H1 (cell line): ENCODE measurements around the gene ZNF839. TPM values are rescaled to one million over a fixed set of nuclear protein-coding genes. Genes with fewer than 3 reads are reported as not detected.
A peak's percentile ranks its signal among the peaks of the same experiment; 100 is the strongest.

Experiments
- CTCF ChIA-PET: fragments of 300-600 bp; sonication (Branson Sonifier 250); formaldehyde crosslinking; loops from one replicate; lab custom pipeline; 2021; ENCODE audit not compliant: partially characterized antibody; lab: Charles Lee
- POLR2A ChIA-PET: fragments of 300-600 bp; sonication (Branson Sonifier 250); formaldehyde crosslinking; loops from one replicate; lab custom pipeline; 2021; ENCODE audit warnings: inconsistent platforms; ENCODE audit not compliant: partially characterized antibody; lab: Charles Lee
- DNase-seq, 2 experiments: peaks; one replicate each; pipeline versions ENCODE4 v3.0.0 to v3.0.0-alpha.2; 2010 to 2022; ENCODE audit warnings: low spot score in 2 of 2, low read depth in 1 of 2, mixed read lengths in 1 of 2
- FAIRE-seq: peaks from 2 replicates; lab custom pipeline; 2011; peaks lifted over from hg19 to GRCh38; lab: Jason Lieb, UNC
- H2AFZ ChIP-seq: 2 replicates; pipeline ENCODE4 v1.8.1; 2012; ENCODE audit warnings: low read length, inconsistent platforms
- H2AK5ac ChIP-seq: 2 replicates; pipeline ENCODE4 v1.6.1; 2013; ENCODE audit warnings: low read depth, low read length
- H2BK120ac ChIP-seq: replicated peaks from 2 replicates; pipeline ENCODE3; 2013; ENCODE audit warnings: low read depth, low read length, inconsistent platforms
- H2BK12ac ChIP-seq: 2 replicates; pipeline ENCODE4 v1.6.1; 2013; ENCODE audit warnings: low read depth, low read length
- H2BK15ac ChIP-seq: 2 replicates; pipeline ENCODE4 v1.6.1; 2013; ENCODE audit warnings: low read length
- H2BK20ac ChIP-seq: 2 replicates; pipeline ENCODE4 v1.6.1; 2013; ENCODE audit warnings: low read length
- H2BK5ac ChIP-seq: 2 replicates; pipeline ENCODE4 v1.6.1; 2013; ENCODE audit warnings: low read depth, low read length
- H3K14ac ChIP-seq: 2 replicates; pipeline ENCODE4 v1.6.1; 2013; ENCODE audit warnings: inconsistent platforms; ENCODE audit not compliant: insufficient read length
- H3K18ac ChIP-seq: 2 replicates; pipeline ENCODE4 v1.6.1; 2013; ENCODE audit warnings: low read length; ENCODE audit errors: extremely low read depth
- H3K23ac ChIP-seq: 2 replicates; pipeline ENCODE4 v1.6.1; 2013; ENCODE audit warnings: inconsistent platforms; ENCODE audit not compliant: insufficient read length
- H3K23me2 ChIP-seq: 2 replicates; pipeline ENCODE4 v1.6.1; 2013; ENCODE audit warnings: low read depth, low read length
- H3K27ac ChIP-seq: 2 replicates; pipeline ENCODE4 v1.6.1; 2011; ENCODE audit warnings: low read depth, low read length, inconsistent platforms
- H3K27me3 ChIP-seq, 4 experiments: replicated peaks in 1 of 4; 1 replicate in 1 of 4; 2 replicates in 3 of 4; pipeline versions ENCODE4 v1.6.1 to v1.8.1; 2011 to 2013; ENCODE audit warnings: low read length in 3 of 4, mild to moderate bottlenecking in 3 of 4, inconsistent platforms in 2 of 4, mixed read lengths in 2 of 4, moderate library complexity in 1 of 4; ENCODE audit not compliant: control insufficient read depth in 3 of 4, insufficient read depth in 3 of 4; ENCODE audit errors: extremely low read depth in 1 of 4
- H3K36me3 ChIP-seq, 4 experiments: 2 replicates each; pipeline versions ENCODE4 v1.6.1 to v1.8.1; 2011 to 2013; ENCODE audit warnings: mild to moderate bottlenecking in 4 of 4, low read length in 3 of 4, moderate library complexity in 2 of 4, control low read depth in 1 of 4, inconsistent platforms in 1 of 4; ENCODE audit not compliant: insufficient read depth in 4 of 4, control insufficient read depth in 2 of 4
- H3K4ac ChIP-seq: replicated peaks from 2 replicates; pipeline ENCODE3; 2013; ENCODE audit warnings: low read length, low read depth, mixed read lengths, inconsistent platforms; ENCODE audit not compliant: insufficient read length
- H3K4me1 ChIP-seq, 4 experiments: replicated peaks in 1 of 4; 1 replicate in 1 of 4; 2 replicates in 3 of 4; pipeline versions ENCODE4 v1.6.1 to v1.8.1; 2011 to 2013; ENCODE audit warnings: low read length in 3 of 4, inconsistent platforms in 2 of 4, mixed read lengths in 1 of 4; ENCODE audit not compliant: insufficient read depth in 4 of 4, control insufficient read depth in 3 of 4
- H3K4me2 ChIP-seq, 2 experiments: 2 replicates each; pipeline versions ENCODE4 v1.6.1 to v1.8.1; 2011 to 2013; ENCODE audit warnings: low read depth in 2 of 2, low read length in 2 of 2, control low read depth in 1 of 2, inconsistent platforms in 1 of 2, mild to moderate bottlenecking in 1 of 2; ENCODE audit not compliant: insufficient read depth in 1 of 2
- H3K4me3 ChIP-seq, 4 experiments: fragments of 200-600, 300-600 bp in 1 of 4; sonication (generic), shearing (Covaris generic), sonication (Bioruptor Twin) in 1 of 4; 2 replicates each; pipeline versions ENCODE4 v1.5.1 to v1.8.1; 2011 to 2016; ENCODE audit warnings: low read length in 4 of 4, low read depth in 3 of 4, control low read depth in 2 of 4, inconsistent platforms in 2 of 4, mild to moderate bottlenecking in 2 of 4, mixed read lengths in 1 of 4, moderate library complexity in 1 of 4; ENCODE audit not compliant: insufficient read depth in 2 of 4; ENCODE audit errors: extremely low read depth in 1 of 4
- H3K56ac ChIP-seq: replicated peaks from 2 replicates; pipeline ENCODE3; 2013; ENCODE audit warnings: low read depth, mild to moderate bottlenecking, mixed read lengths, low read length, inconsistent platforms; ENCODE audit not compliant: insufficient read length
- H3K79me1 ChIP-seq: 2 replicates; pipeline ENCODE4 v1.6.1; 2013; ENCODE audit warnings: low read depth, low read length, control low read depth
- H3K79me2 ChIP-seq, 2 experiments: 2 replicates each; pipeline versions ENCODE4 v1.6.1 to v1.8.1; 2012 to 2013; ENCODE audit warnings: low read length in 2 of 2, mild to moderate bottlenecking in 2 of 2, inconsistent platforms in 1 of 2; ENCODE audit not compliant: insufficient read depth in 2 of 2, control insufficient read depth in 1 of 2
- H3K9ac ChIP-seq, 4 experiments: replicated peaks in 1 of 4; 1 replicate in 1 of 4; 2 replicates in 3 of 4; pipeline versions ENCODE4 v1.6.1 to v1.8.1; 2011 to 2013; ENCODE audit warnings: low read depth in 3 of 4, low read length in 3 of 4, control low read depth in 2 of 4, mild to moderate bottlenecking in 2 of 4, moderate library complexity in 2 of 4, inconsistent platforms in 1 of 4; ENCODE audit errors: extremely low read depth in 1 of 4
- H3K9me3 ChIP-seq, 2 experiments: 2 replicates each; pipeline versions ENCODE4 v1.6.1 to v1.8.1; 2012 to 2013; ENCODE audit warnings: mild to moderate bottlenecking in 2 of 2, moderate library complexity in 2 of 2, control low read depth in 1 of 2, inconsistent platforms in 1 of 2, low read depth in 1 of 2, low read length in 1 of 2, mixed read lengths in 1 of 2; ENCODE audit not compliant: insufficient read depth in 2 of 2
- H4K20me1 ChIP-seq, 2 experiments: replicated peaks in 1 of 2; 2 replicates each; pipeline versions ENCODE3 to v1.8.1; 2011 to 2013; ENCODE audit warnings: inconsistent platforms in 2 of 2, low read length in 2 of 2, mild to moderate bottlenecking in 1 of 2; ENCODE audit not compliant: insufficient read depth in 2 of 2, control insufficient read depth in 1 of 2
- H4K5ac ChIP-seq: 2 replicates; pipeline ENCODE4 v1.6.1; 2013; ENCODE audit warnings: low read length, low read depth, mixed read lengths, inconsistent platforms; ENCODE audit not compliant: insufficient read length
- H4K8ac ChIP-seq: 2 replicates; pipeline ENCODE4 v1.8.0; 2013; ENCODE audit warnings: mild to moderate bottlenecking, moderate library complexity, low read length, inconsistent platforms; ENCODE audit not compliant: insufficient read depth; ENCODE audit errors: extremely low read depth
- H4K91ac ChIP-seq: replicated peaks from 2 replicates; pipeline ENCODE3; 2013; ENCODE audit warnings: low read length, mixed read lengths, inconsistent platforms; ENCODE audit not compliant: insufficient read length
- BACH1 ChIP-seq: IDR thresholded peaks from 2 replicates; pipeline ENCODE4 v1.6.1; 2012; ENCODE audit warnings: low read length, improper control_type of control experiment
- CHD2 ChIP-seq: IDR thresholded peaks from 2 replicates; pipeline ENCODE4 v1.6.1; 2012; ENCODE audit warnings: low read length, improper control_type of control experiment
- CREB1 ChIP-seq: IDR thresholded peaks from 2 replicates; pipeline ENCODE4 v1.6.1; 2012; ENCODE audit warnings: inconsistent platforms
- HDAC2 ChIP-seq, 2 experiments: fragments of 300-600 bp in 1 of 2; sonication (generic) in 1 of 2; IDR thresholded peaks; 2 replicates each; pipeline ENCODE4 v1.6.1; 2011 to 2012; ENCODE audit warnings: low read depth in 2 of 2, low read length in 2 of 2, mild to moderate bottlenecking in 2 of 2, moderate library complexity in 2 of 2, borderline replicate concordance in 1 of 2, inconsistent platforms in 1 of 2
- KDM5A ChIP-seq: fragments of 200-600 bp; IDR thresholded peaks from 2 replicates; pipeline ENCODE4 v1.7.1; 2012; ENCODE audit warnings: mild to moderate bottlenecking, low read length, inconsistent platforms, mixed read lengths
- RAD21 ChIP-seq, 2 experiments: IDR thresholded peaks in 1 of 2; conservative IDR thresholded peaks in 1 of 2; 2 replicates each; pipeline ENCODE4 v1.6.1; 2011; ENCODE audit warnings: low read depth in 2 of 2, low read length in 2 of 2, improper control_type of control experiment in 1 of 2, inconsistent platforms in 1 of 2, mild to moderate bottlenecking in 1 of 2, moderate library complexity in 1 of 2
- SP4 ChIP-seq: IDR thresholded peaks from 2 replicates; pipeline ENCODE4 v1.6.1; 2012; ENCODE audit warnings: low read length, inconsistent platforms
- WGBS, 2 experiments: shearing (Covaris generic) in 1 of 2; methylation state at CpG; one replicate each; pipeline versions ENCODE4 v1.1.6 to v1.1.7; 2013 to 2015; ENCODE audit warnings: low lambda C conversion rate in 2 of 2, mixed read lengths in 2 of 2, inconsistent platforms in 1 of 2, low coverage in 1 of 2, missing lambda C conversion rate in 1 of 2; ENCODE audit not compliant: insufficient replicate concordance in 2 of 2, insufficient coverage in 1 of 2, insufficient read length in 1 of 2; ENCODE audit errors: extremely low coverage in 1 of 2, missing lambda C conversion rate in 1 of 2; 5-methylcytosine and 5-hydroxymethylcytosine counted together
- polyA plus RNA-seq, 7 experiments: library from polyadenylated mRNA; depleted of rRNA in 3 of 7; stranded (reverse) in 5 of 7; unstranded in 2 of 7; fragments of >200 nt in 5 of 7; fragments of 200-250 nt in 2 of 7; gene quantifications; 1 replicate in 5 of 7; 2 replicates in 1 of 7; 4 replicates in 1 of 7; pipeline versions ENCODE4 v1.2.1 to v1.2.3, GENCODE V29; 2011 to 2013; ENCODE audit warnings: missing spikeins in 2 of 7, mixed read lengths in 2 of 7
- total RNA-seq: library from RNA; stranded (reverse); fragmentation: NEBNext Ultra II Directional; extraction: Animal tissue kit (Norgen Biotek cat#: 25700); gene quantifications from 2 replicates; pipeline ENCODE4 v1.2.1, GENCODE V29; 2021
- TF ChIP-seq, protein P1 (sequence below), 3 experiments: IDR thresholded peaks; 1 replicate in 2 of 3; 2 replicates in 1 of 3; pipeline versions ENCODE4 v1.5.1 to v1.6.1; 2011; ENCODE audit warnings: low read length in 3 of 3, mild to moderate bottlenecking in 3 of 3, inconsistent platforms in 2 of 3, low read depth in 1 of 3, moderate library complexity in 1 of 3; ENCODE audit not compliant: insufficient read depth in 1 of 3; ENCODE audit errors: control extremely low read depth in 1 of 3

The ZNF839 gene
- total and polyA plus RNA-seq, 2 of the 8 experiments (the other 6 are each of a cell fraction or from before 2014, with no cell fraction given), result 8.1 to 9.4 TPM

DNA sequence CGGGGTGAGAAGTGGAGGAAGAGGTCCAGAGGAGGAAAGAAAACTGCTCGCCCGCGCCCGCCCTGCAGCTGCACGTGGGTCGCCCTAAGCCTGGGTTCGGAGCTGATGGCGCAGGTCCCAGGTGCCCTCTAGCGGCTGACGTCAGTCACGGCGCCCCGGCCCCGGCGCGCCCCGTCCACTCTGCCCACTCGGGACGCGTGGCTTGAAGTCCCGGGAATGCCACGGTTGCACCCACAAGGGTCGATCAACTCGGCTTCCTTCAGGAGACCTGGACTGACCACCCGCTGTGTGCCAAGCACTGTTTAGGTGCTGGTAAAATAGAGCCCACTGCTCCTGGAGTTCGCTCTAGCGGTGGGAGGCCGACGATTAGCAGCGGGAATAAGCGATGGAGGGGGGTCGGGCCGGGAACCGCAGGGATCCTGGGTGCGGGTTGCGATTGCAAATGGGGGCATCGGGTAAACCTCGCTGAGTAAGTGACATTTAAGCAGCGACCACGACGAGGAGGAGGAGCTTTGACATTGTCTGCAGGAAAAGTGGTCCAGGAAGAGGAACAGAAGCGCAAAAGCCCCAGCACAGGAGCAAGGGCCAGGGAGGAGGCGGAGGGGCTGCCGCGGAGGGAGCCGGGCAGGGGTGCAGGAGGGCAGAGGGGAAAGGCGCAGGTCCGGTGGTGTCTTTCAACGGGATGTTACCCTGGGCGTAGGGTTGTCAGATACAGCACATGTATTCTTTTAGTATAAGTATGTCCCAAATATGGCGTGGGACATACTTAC is 5.1 kb upstream of the ZNF839 start:
- Histone ChIP-seq H3K4ac (no peak overlapping the region), H3K27me3 (peaks cover 0 to 14% (median 12%) of the 10 kb centered on the region in 4 experiments; a peak in 5 of 7 replicates), H2BK5ac (no peak overlapping the region), H3K79me1 (no peaks in the 10 kb centered on the region), H2BK120ac (no peak overlapping the region), H3K9ac (no peak overlapping the region), H3K23ac (no peak overlapping the region), H4K20me1 (no peaks in the 10 kb centered on the region), H3K56ac (no peak overlapping the region), H3K27ac (no peak overlapping the region), H4K5ac (no peak overlapping the region), H3K4me3 (peak overlapping the region; percentile 35 to 68 (median 62)), H2BK15ac (peak overlapping the region; percentile 65; the same call in 1 of the 2 replicates), H3K14ac (no peak overlapping the region), H3K4me1 (peaks cover 1 to 5% (median 4%) of the 10 kb centered on the region in 4 experiments; a peak in 4 of 7 replicates), H3K23me2 (peaks cover 13% of the 10 kb centered on the region), H4K8ac (no peak overlapping the region), H3K79me2 (no peaks in the 10 kb centered on the region), H2AFZ (peak overlapping the region; percentile 57; the same call in 1 of the 2 replicates), H3K4me2 (peak overlapping the region; percentile 26 to 84), H3K36me3 (no peaks in the 10 kb centered on the region), H3K18ac (peak overlapping the region; percentile 71), H4K91ac (no peak overlapping the region), H2BK12ac (peak overlapping the region; percentile 60; the same call in 1 of the 2 replicates), H3K9me3 (no peaks in the 10 kb centered on the region), H2BK20ac (0 out of 2 replicates have a peak overlapping the region, but pooled peaks have one; percentile 9), H2AK5ac (no peak overlapping the region)
- 11% methylated on average over 52 of the region's 52 CpGs; no CpG with 5 or more reads in 1 of the 2 experiments for WGBS, 2 experiments
- POLR2A ChIA-PET, result interaction anchor here (1.2 to 2.7 kb wide), 3 partner anchors 16 to 227 kb away, joined by 3 to 7 read pairs (median 4); no protein-coding TSS in a partner anchor
- CTCF ChIA-PET, result interaction anchor here (0.5 to 6.8 kb wide), 41 partner anchors 8 to 616 kb away, joined by 3 to 44 read pairs (median 3); partner anchors contain the start of gene MOK
- DNase-seq, result peak in 1 of 2 experiments; percentile 88
- FAIRE-seq, result no peak
- TF ChIP-seq HDAC2 (IDR thresholded peaks at IDR 0.05; ENCODE audit: borderline replicate concordance in 1 of 2, low read depth in 2 of 2, low read length in 2 of 2) (peak; percentile 67 to 98; a peak in 1 of 4 replicates), KDM5A (peak; percentile 98), RAD21 (IDR thresholded peaks at IDR 0.05 in 1 of 2, conservative IDR thresholded peaks at IDR 0.05 in 1 of 2; ENCODE audit: low read depth in 2 of 2, low read length in 2 of 2) (peak; percentile 91 to 95), CREB1 (peak; percentile 79), BACH1 (peak; percentile 95), CHD2 (peak; percentile 25; the same call in 1 of the 2 replicates), SP4 (no peak)
- TF ChIP-seq, protein P1, sequence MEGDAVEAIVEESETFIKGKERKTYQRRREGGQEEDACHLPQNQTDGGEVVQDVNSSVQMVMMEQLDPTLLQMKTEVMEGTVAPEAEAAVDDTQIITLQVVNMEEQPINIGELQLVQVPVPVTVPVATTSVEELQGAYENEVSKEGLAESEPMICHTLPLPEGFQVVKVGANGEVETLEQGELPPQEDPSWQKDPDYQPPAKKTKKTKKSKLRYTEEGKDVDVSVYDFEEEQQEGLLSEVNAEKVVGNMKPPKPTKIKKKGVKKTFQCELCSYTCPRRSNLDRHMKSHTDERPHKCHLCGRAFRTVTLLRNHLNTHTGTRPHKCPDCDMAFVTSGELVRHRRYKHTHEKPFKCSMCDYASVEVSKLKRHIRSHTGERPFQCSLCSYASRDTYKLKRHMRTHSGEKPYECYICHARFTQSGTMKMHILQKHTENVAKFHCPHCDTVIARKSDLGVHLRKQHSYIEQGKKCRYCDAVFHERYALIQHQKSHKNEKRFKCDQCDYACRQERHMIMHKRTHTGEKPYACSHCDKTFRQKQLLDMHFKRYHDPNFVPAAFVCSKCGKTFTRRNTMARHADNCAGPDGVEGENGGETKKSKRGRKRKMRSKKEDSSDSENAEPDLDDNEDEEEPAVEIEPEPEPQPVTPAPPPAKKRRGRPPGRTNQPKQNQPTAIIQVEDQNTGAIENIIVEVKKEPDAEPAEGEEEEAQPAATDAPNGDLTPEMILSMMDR (IDR thresholded peaks at IDR 0.05; ENCODE audit: control extremely low read depth in 1 of 3, insufficient read depth in 1 of 3, low read depth in 1 of 3, low read length in 3 of 3), result peak; percentile 91 to 93 (median 93)
